Epithelial cell of proximal tubule (primary cell): ENCODE measurements around the gene MYT1. TPM values are rescaled to one million over a fixed set of nuclear protein-coding genes. Genes with fewer than 3 reads are reported as not detected.
"Not testable (repeated sequence)": the region's sequence is repeated elsewhere in the genome, so short reads cannot be mapped to it uniquely, and the experiment has no call there.

Source experiments
- DNase-seq: peaks from one replicate; pipeline ENCODE4 v3.0.0-alpha.2; 2011; ENCODE audit warnings: low read depth
- H3K4me3 ChIP-seq: 2 replicates; pipeline ENCODE4 v1.5.1; 2011; ENCODE audit warnings: low read depth, mild to moderate bottlenecking, low read length
- total RNA-seq: library from RNA; depleted of rRNA; stranded (reverse); fragments of >200 nt; gene quantifications from 2 replicates; pipeline ENCODE4 v1.2.3, GENCODE V29; 2015
- TF ChIP-seq, protein P1 (sequence below): conservative IDR thresholded peaks from 2 replicates; pipeline ENCODE4 v1.5.1; 2012; ENCODE audit warnings: low read depth, mild to moderate bottlenecking, low read length

Gene MYT1
- total RNA-seq, 1 donor from 2014 or later = not detected

DNA sequence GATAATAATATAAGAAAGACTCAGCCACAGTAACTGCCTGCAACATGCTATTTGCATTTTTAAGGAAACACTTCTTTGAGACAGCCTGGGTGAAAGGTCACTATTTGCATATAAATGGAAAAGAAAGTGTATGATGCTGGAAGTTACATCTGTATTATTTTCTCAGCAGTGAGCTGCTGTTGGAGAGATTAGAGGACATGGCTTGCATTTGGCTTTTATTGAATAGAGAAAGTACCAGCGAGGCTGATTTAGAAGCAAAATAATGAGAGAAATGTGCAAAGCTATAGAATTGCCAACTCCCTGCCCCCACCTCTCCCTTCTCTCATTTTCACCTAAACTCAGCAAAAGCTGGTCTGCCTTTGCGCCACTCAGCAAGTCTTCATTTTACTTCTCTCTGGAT is 12.7 kb downstream of the MYT1 start:
- no peak for DNase-seq
- no peak overlapping the region for H3K4me3 ChIP-seq
- TF ChIP-seq, protein P1, sequence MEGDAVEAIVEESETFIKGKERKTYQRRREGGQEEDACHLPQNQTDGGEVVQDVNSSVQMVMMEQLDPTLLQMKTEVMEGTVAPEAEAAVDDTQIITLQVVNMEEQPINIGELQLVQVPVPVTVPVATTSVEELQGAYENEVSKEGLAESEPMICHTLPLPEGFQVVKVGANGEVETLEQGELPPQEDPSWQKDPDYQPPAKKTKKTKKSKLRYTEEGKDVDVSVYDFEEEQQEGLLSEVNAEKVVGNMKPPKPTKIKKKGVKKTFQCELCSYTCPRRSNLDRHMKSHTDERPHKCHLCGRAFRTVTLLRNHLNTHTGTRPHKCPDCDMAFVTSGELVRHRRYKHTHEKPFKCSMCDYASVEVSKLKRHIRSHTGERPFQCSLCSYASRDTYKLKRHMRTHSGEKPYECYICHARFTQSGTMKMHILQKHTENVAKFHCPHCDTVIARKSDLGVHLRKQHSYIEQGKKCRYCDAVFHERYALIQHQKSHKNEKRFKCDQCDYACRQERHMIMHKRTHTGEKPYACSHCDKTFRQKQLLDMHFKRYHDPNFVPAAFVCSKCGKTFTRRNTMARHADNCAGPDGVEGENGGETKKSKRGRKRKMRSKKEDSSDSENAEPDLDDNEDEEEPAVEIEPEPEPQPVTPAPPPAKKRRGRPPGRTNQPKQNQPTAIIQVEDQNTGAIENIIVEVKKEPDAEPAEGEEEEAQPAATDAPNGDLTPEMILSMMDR = no peak

DNA sequence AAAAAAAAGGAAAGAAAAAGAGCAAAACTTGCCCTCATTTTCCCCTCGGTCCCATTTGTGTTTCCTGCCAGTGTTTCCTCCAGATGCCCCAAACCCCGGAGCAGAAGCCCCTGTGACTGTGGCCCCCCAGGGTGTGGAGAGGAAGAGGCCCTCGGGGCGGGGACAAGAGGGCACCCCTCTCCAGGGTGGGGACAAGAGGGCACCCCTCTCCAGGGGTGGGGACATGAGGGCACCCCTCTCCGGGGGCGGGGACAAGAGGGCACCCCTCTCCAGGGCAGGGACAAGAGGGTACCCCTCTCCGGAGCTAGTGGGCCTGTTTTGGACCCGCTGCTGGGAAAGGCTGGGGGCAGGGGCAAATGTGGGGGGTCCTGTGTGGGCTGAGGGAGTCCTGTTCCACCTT is 13.1 kb downstream of the MYT1 start:
- H3K4me3 ChIP-seq = no peak overlapping the region
- DNase-seq = no peak
- TF ChIP-seq, protein P1 = no peak

- DNase-seq = no peak
- H3K4me3 ChIP-seq = no peak overlapping the region
- TF ChIP-seq, protein P1 = no peak
These were observed 13.5 kb downstream of the MYT1 start for GRCh38 chr20:64177787-64178186.

- H3K4me3 ChIP-seq, DNase-seq: not testable (repeated sequence)
These were observed 14.7 kb downstream of the MYT1 start for GRCh38 chr20:64178925-64179324.

DNA sequence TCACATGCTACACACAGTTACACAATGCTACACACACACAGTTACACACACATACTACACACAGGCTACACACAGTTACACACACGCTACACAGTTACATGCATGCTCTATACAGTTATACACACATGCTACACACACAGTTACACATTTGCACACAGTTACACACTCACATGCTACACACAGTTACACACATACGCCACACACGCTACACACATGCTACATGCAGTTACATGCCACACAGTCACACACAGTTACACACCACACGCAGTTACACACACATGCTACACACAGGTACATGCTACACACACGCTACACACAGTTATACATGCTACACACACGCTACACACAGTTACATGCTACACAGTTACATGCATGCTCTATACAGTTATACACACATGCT is 15.6 kb downstream of the MYT1 start:
- H3K4me3 ChIP-seq = no peak overlapping the region
- TF ChIP-seq, protein P1 = no peak
- no peak for DNase-seq

GRCh38 chr20:64180673-64181072 is 16.4 kb downstream of the MYT1 start:
- DNase-seq = no peak
- TF ChIP-seq, protein P1 = no peak
- H3K4me3 ChIP-seq = no peak overlapping the region

- no peak for DNase-seq
- TF ChIP-seq, protein P1 = no peak
- no peak overlapping the region for H3K4me3 ChIP-seq
These were observed 17.1 kb downstream of the MYT1 start for GRCh38 chr20:64181391-64181790.

- no peak for DNase-seq
- no peak overlapping the region for H3K4me3 ChIP-seq
- TF ChIP-seq, protein P1 = no peak
These were observed 18.1 kb downstream of the MYT1 start for GRCh38 chr20:64182146-64182865.
